GM12801 (cell line): ENCODE data around the gene VWA8.

Source experiments
- TF ChIP-seq, protein P1 (sequence below): IDR thresholded peaks from one replicate; pipeline ENCODE4 v1.5.1; 2011; ENCODE audit warnings: control low read depth; ENCODE audit not compliant: insufficient read length; ENCODE audit errors: extremely low read depth

Gene VWA8

GRCh38 chr13:41842036-41842620, 118.8 kb downstream of the VWA8 start:
- TF ChIP-seq, protein P1, sequence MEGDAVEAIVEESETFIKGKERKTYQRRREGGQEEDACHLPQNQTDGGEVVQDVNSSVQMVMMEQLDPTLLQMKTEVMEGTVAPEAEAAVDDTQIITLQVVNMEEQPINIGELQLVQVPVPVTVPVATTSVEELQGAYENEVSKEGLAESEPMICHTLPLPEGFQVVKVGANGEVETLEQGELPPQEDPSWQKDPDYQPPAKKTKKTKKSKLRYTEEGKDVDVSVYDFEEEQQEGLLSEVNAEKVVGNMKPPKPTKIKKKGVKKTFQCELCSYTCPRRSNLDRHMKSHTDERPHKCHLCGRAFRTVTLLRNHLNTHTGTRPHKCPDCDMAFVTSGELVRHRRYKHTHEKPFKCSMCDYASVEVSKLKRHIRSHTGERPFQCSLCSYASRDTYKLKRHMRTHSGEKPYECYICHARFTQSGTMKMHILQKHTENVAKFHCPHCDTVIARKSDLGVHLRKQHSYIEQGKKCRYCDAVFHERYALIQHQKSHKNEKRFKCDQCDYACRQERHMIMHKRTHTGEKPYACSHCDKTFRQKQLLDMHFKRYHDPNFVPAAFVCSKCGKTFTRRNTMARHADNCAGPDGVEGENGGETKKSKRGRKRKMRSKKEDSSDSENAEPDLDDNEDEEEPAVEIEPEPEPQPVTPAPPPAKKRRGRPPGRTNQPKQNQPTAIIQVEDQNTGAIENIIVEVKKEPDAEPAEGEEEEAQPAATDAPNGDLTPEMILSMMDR, result no peak

DNA sequence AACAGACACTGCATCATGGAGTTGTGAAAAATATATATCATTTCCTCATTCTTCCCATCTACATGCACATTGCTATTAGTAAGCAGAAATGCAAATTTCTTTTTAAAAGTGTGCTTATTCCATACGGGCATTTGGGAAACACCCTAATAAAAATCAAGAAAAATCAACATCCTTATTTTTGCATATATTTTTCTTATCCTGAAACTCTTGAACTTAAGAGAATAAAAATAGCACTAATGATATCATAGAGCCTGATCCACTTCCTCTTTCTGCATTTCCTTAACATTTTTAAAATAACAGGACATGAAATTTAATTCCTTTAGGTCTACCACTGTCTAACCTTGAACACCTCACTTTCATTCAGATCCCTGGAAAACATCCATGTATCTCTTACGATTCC, 123.3 kb downstream of the VWA8 start:
- TF ChIP-seq, protein P1, result no peak

GRCh38 chr13:41835871-41836270, 125.0 kb downstream of the VWA8 start:
- TF ChIP-seq, protein P1, result no peak

DNA sequence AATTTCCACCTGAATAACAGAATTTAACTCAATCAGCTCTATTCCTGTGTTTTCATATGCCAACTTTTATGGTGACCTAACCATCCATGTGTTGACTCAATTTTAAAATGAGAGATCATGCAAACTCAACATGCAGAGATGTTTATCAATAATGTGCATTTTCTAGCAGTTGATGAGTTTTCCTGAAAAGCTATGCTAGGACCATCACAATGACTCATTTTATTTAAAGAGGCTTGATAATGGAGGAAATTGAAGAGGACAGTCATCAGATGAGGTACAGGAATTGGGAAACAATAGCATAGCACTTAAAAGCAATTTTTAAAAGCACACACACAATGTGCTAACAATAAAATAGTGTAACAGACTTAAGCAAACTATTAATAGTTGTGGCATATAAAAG, 127.1 kb downstream of the VWA8 start:
- TF ChIP-seq, protein P1, result no peak

DNA sequence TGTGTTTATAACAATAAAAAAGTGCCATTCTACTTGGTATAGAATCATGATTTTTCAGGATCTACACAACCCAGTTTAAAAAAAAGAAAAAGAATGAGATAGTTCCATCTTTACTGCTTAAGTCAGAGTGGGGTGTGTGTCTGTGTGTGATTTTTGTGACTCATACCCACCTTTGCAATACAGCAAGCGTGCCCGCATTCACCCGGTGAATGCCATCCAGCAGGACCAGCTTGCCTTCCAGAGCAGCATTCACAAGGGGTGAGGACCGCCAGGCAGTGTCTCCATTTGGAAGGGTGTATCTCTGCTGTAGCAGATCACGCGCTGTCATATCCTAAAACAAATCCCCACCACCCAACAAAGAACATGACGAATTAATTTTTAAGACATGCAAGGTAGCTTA, 127.7 kb downstream of the VWA8 start:
- TF ChIP-seq, protein P1, result no peak

- TF ChIP-seq, protein P1, result no peak
Measured at GRCh38 chr13:41827507-41828213, 133.2 kb downstream of the VWA8 start.

GRCh38 chr13:41825691-41826090, 135.2 kb downstream of the VWA8 start:
- TF ChIP-seq, protein P1, result no peak
